Activated naive CD8-positive, alpha-beta T cell treated with anti-CD3 and anti-CD28 coated beads, Interleukin-2, amount 50 U/mL, for 16 hours (primary cell): Measurements from ENCODE around the gene WDR70.
"Not testable (repeated sequence)": the region's sequence is repeated elsewhere in the genome, so short reads cannot be mapped to it uniquely, and the experiment has no call there.

Source experiments
- DNase-seq: peaks from one replicate; pipeline ENCODE4 v3.0.0-alpha.2; 2020; ENCODE audit warnings: low read depth, low spot score

The WDR70 gene

DNA sequence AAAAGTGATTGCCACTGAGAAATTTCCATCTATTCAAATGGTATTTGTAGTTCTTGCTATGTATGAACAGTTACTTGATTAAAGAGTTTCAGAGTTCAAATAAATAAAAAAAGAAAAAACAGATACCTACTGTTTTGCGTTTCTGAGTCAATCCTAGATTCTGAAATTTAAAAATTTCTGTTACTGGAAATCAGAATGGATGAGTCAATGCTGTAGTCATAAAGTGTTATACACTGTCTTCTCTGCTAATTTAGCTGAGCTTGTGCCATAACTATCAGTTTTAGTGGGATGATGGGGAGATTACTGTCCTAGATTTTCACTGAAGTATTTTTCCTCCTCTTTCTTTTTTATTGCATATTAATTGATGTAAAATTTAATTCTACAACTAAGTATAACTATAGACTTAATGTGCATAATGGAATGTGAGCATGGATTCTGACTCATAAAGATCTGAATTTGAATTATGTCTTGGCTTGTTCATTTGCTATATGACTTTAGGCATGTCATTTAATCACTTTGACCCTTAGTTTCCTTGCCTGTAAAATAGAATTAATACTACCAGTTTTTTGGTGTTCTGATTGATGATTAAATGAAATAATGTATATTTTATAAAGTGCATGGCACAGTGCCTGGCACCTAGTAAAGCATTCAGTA, 75.4 kb downstream of the WDR70 start:
- not testable (repeated sequence) for DNase-seq

- not testable (repeated sequence) for DNase-seq
Observed at GRCh38 chr5:37463191-37464051, 84.3 kb downstream of the WDR70 start.

- not testable (repeated sequence) for DNase-seq
Observed at GRCh38 chr5:37464581-37464980, 85.5 kb downstream of the WDR70 start.

GRCh38 chr5:37469383-37469782, 90.3 kb downstream of the WDR70 start:
- DNase-seq: not testable (repeated sequence)

DNA sequence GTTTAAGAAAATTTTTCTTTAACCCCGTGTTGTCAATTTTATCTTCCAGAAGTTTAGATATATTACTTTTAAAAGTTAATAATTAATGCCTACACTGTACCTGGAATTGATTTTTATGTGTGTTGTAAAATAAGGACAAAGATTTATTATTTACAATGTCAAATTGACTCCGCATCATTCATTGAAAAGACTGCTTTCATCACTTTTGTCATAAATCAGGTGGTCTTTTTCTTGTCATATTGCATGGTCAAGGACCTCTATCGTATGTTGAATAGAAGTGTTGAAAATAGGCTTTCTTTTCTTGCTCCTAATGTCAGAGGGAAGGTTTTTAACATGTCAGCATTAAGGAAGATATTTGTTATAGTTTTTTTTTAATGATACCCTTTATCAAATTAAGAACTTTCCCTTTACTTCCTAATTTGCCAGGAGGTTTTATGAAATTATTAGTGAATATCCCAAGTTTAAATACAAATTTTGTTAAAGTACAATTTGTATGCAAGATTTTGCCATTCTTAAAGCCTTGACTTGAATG, 92.6 kb downstream of the WDR70 start:
- no peak for DNase-seq

DNA sequence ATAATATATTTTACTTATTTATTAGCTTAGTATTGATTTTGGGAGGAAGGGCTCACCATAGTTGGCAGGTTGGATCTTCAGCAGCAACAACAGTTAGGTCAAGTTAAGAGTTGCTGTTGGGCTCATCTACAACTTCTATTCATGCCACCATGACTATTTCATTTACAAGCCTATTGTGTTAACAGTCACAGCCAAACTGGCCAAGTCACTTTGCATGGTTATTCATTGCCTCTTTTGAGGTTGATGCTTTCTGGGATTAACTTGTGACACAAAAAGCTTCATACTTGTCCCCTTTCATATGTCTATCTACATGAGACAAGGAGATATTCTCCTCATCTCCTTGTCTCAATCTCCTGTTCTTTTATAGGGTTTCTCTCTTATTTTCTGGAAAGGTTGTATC, 98.3 kb downstream of the WDR70 start:
- DNase-seq: no peak

DNA sequence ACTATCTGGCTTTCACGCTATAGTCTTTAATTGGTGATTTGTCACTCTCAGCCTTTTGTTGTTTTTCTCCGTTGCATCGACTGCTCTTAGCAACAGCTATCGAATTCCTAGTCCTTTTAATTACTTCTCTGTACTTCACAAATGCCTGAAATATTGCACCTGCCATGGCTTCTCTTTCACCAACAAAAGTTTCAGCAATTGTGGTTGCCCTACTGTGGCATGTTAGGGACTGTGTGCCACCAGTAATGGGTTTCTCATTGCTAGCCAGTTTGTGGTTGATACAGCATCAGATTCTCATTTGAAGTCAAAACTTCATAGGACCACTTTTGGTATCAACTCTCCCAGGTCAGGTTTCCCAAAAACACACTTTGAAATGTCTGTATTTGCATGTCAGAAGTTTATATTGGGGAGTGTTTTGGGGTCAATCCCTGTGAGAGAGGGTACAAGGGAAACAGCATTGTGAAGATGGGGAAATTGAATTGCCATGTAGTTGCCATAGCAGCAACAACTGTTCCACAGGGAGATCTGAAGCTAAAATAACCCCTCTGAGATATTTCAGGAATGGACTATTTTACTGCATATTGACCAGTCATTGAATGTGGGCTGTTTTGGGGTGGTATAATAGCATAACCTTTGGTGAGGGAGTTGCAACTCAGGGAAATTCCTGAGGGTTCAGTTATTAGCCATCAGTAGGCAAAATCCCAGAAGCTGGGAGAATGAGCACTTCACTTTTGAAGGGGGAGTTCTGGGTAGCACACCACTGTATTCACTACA, 99.2 kb downstream of the WDR70 start:
- DNase-seq: no peak

- DNase-seq: not testable (repeated sequence)
Observed at GRCh38 chr5:37481395-37481794, 102.3 kb downstream of the WDR70 start.

- no peak for DNase-seq
Observed at GRCh38 chr5:37490120-37490810, 111.1 kb downstream of the WDR70 start.

GRCh38 chr5:37490931-37491330, 111.8 kb downstream of the WDR70 start:
- no peak for DNase-seq

GRCh38 chr5:37492778-37493555, 113.8 kb downstream of the WDR70 start:
- DNase-seq: no peak

- no peak for DNase-seq
Observed at GRCh38 chr5:37494756-37495155, 115.6 kb downstream of the WDR70 start.

DNA sequence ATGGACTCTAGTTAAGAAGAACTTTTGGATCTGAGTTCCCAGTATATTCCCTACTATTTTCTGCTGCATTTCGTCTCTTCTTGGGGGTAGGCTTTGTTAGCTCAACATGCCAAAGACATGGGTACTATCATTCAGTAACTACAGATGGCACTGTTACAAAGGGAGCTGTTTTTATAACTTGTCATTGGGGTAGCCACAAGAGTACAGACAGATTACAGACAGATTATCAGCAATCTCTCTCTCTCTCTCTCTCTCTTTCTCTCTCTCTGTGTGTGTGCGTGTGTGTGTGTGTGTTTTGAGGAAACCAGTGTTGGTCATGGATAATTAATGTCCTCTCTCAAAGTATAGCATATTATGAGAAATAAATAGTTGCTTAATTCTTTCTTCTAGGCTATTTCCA, 116.1 kb downstream of the WDR70 start:
- DNase-seq: no peak

- DNase-seq: no peak
Observed at GRCh38 chr5:37495668-37496347, 116.7 kb downstream of the WDR70 start.

GRCh38 chr5:37496902-37497445, 117.9 kb downstream of the WDR70 start:
- DNase-seq: no peak

DNA sequence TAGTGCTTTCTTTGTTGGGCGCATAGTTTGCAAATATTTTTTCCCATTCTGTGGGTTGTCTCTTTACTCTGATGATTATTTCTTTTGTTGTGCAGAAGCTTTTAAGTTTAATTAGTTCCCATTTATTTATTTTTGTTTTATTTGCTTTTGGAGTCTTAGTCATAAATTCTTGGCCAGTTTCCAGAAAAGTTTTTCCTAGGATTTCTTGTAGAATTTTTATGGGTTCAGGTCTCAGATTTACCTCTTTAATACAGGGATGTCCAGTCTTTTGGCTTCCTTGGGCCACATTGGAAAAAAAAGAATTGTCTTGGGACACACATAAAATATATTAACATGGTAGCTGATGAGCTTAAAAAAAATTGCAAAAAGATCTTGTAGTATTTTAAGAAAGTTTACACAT, 122.0 kb downstream of the WDR70 start:
- DNase-seq: no peak

DNA sequence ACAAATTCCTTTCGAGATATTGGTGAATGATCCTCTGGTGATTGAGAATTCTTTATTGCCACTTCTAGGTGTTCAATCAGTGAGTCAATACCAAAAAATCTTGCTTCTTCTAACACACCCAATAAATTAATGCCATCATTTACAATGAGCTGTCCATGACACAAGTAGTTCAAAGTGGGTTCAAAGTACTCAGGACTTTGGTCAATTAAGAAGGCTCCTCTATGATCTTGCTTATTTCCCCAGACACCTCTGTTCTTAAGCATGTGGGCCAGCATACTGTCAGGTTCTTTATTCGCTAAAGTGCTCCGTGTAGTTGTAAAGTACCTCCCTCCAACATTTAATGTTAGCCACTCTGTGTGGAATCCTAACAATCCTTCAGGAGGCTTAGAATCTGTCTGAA, 127.1 kb downstream of the WDR70 start:
- no peak for DNase-seq

DNA sequence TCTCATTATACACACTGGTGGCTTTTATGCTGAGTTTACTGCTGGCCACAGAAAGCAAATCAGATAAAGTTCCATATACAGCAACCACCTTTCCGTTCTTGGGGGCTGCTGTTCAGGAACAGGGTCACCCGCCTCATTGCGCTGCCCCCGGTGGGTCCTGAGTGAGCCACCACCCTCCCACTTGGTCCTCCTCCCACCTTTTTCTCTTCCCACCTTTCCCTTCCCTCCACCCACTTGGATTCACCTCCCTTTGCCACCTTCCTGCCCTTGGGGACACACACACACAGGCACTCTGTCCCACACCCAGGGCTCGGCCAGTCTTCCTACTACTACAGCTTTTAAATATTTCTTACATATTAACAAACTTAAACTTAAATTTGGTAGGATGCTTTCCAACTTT, 127.6 kb downstream of the WDR70 start:
- DNase-seq: no peak

GRCh38 chr5:37511646-37512045, 132.5 kb downstream of the WDR70 start:
- no peak for DNase-seq

DNA sequence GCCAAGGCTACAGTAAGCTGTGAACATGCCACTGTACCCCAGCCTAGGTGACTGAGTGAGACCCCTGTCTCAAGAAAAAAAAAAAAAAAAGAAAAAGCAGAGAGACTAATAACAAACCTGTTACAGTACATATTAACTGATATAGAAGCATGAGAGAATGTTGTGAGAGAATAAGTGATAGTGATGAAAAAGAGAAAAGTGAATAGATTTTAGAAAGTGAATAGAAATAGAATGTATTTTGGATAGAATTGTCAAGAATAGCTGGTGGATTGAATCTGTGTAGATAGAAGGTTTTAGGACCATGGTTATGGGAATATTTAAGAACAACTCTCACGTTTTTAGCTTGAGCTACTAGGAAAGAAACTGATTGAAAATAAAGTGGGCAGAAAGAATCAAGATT, 135.8 kb downstream of the WDR70 start:
- DNase-seq: no peak
